Glutamatergic neuron (in vitro differentiated cells): Measurements from ENCODE around the gene MAGEA9. TPM values are rescaled to one million over a fixed set of nuclear protein-coding genes. Genes with fewer than 3 reads are reported as not detected.

ENCODE experiments used
- DNase-seq: peaks from one replicate; pipeline ENCODE4 v3.0.0; 2022
- H3K27ac Mint-ChIP-seq: one replicate; pipeline ENCODE4 v1.8.0; 2020; ENCODE audit warnings: mild to moderate bottlenecking, mixed read lengths, inconsistent platforms; ENCODE audit not compliant: unreplicated experiment
- H3K27me3 Mint-ChIP-seq: one replicate; pipeline ENCODE4 v1.8.0; 2020; ENCODE audit warnings: mild to moderate bottlenecking, moderate library complexity, mixed read lengths, inconsistent platforms; ENCODE audit not compliant: unreplicated experiment
- H3K36me3 Mint-ChIP-seq: one replicate; pipeline ENCODE4 v1.8.0; 2020; ENCODE audit warnings: mild to moderate bottlenecking, mixed read lengths, inconsistent platforms; ENCODE audit not compliant: unreplicated experiment
- H3K4me1 Mint-ChIP-seq: one replicate; pipeline ENCODE4 v1.8.0; 2020; ENCODE audit warnings: mild to moderate bottlenecking, low read depth, mixed read lengths, inconsistent platforms; ENCODE audit not compliant: unreplicated experiment
- H3K4me3 Mint-ChIP-seq: one replicate; pipeline ENCODE4 v1.8.0; 2020; ENCODE audit warnings: mild to moderate bottlenecking, mixed read lengths, inconsistent platforms; ENCODE audit not compliant: unreplicated experiment
- H3K9me3 Mint-ChIP-seq: one replicate; pipeline ENCODE4 v1.8.0; 2020; ENCODE audit warnings: mild to moderate bottlenecking, moderate library complexity, mixed read lengths, inconsistent platforms; ENCODE audit not compliant: unreplicated experiment
- total RNA-seq: library from RNA; stranded (reverse); fragmentation: NEBNext Ultra II Directional; extraction: Animal tissue kit (Norgen Biotek cat#: 25700); gene quantifications from one replicate; pipeline ENCODE4 v1.2.1, GENCODE V29; 2021; ENCODE audit not compliant: unreplicated experiment
- TF ChIP-seq, protein P1 (sequence below): fragments of 200-600 bp; sonication (generic); IDR thresholded peaks from one replicate; pipeline ENCODE4 v1.5.0; 2021; ENCODE audit not compliant: partially characterized antibody, unreplicated experiment

MAGEA9 gene
- total RNA-seq, 1 donor from 2014 or later: not detected

DNA sequence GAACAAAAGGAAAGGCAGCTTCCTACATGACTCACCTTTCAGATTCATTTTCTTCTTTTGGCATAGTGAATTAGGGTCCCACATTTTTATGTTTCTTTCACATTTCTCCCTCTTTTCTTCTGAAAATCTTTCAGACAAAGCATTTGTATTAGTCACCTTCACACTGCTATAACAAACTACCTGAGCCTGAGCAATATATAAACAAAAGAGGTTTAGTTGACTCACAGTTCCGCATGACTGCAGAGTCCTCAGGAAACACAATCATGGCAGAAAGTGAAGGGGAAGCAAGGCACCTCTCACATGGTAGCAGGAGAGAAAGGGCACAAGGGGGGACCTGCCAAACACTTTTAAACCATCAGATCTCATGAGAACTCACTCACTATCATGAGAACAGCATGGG, 36.9 kb downstream of the MAGEA9 start:
- H3K36me3 Mint-ChIP-seq: no peaks in the 10 kb centered on the region
- DNase-seq: no peak
- H3K27ac Mint-ChIP-seq: no peak overlapping the region
- peaks cover 3% of the 10 kb centered on the region for H3K9me3 Mint-ChIP-seq
- H3K4me1 Mint-ChIP-seq: no peaks in the 10 kb centered on the region
- no peaks in the 10 kb centered on the region for H3K27me3 Mint-ChIP-seq
- H3K4me3 Mint-ChIP-seq: no peak overlapping the region
- TF ChIP-seq, protein P1, sequence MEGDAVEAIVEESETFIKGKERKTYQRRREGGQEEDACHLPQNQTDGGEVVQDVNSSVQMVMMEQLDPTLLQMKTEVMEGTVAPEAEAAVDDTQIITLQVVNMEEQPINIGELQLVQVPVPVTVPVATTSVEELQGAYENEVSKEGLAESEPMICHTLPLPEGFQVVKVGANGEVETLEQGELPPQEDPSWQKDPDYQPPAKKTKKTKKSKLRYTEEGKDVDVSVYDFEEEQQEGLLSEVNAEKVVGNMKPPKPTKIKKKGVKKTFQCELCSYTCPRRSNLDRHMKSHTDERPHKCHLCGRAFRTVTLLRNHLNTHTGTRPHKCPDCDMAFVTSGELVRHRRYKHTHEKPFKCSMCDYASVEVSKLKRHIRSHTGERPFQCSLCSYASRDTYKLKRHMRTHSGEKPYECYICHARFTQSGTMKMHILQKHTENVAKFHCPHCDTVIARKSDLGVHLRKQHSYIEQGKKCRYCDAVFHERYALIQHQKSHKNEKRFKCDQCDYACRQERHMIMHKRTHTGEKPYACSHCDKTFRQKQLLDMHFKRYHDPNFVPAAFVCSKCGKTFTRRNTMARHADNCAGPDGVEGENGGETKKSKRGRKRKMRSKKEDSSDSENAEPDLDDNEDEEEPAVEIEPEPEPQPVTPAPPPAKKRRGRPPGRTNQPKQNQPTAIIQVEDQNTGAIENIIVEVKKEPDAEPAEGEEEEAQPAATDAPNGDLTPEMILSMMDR: no peak

DNA sequence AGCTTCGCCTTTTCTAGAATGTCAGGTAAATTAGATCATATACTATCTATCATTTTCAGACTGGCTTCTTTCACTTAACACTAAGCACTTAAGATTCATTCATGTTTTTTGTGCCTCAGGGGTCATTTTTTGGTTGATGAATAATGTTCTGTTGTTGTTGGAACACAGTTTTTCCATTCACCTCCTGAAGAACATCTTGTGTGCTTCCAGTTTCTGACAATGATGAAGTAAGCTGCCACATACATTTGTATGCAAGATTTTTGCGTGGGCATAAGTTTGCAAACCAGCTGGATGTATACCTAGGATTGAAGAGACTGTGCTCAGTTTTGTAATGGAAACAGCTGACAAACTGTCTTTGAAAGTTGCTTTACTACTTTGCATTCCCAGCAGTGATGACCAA, 37.6 kb downstream of the MAGEA9 start:
- H3K9me3 Mint-ChIP-seq: peaks cover 3% of the 10 kb centered on the region
- H3K4me3 Mint-ChIP-seq: no peak overlapping the region
- no peaks in the 10 kb centered on the region for H3K27me3 Mint-ChIP-seq
- no peaks in the 10 kb centered on the region for H3K4me1 Mint-ChIP-seq
- DNase-seq: no peak
- H3K36me3 Mint-ChIP-seq: no peaks in the 10 kb centered on the region
- no peak overlapping the region for H3K27ac Mint-ChIP-seq
- TF ChIP-seq, protein P1: no peak

DNA sequence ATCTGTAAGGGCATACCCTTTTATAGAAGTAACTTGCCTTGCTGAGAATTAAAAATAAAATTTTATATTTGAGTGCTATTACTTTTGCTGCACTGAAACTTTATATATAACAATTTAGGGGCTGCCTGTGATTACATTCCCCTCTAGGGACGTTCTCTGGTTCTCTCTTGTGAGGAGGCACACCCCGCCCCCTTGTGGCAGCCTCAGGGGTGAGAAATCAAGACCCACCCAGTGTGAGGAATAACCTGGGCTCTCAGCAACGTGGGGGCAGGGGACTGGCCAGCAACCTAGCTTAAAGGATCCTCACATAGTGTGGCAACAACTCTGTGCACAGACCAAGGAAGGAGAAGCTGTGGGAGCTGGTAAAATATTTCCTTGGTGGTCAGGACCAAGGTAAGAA, 43.7 kb downstream of the MAGEA9 start:
- peak; percentile 59 for DNase-seq
- H3K27me3 Mint-ChIP-seq: no peaks in the 10 kb centered on the region
- no peaks in the 10 kb centered on the region for H3K36me3 Mint-ChIP-seq
- H3K4me3 Mint-ChIP-seq: no peak overlapping the region
- TF ChIP-seq, protein P1: peak; percentile 22
- peaks cover 3% of the 10 kb centered on the region for H3K9me3 Mint-ChIP-seq
- no peak overlapping the region for H3K27ac Mint-ChIP-seq
- H3K4me1 Mint-ChIP-seq: peaks cover 8% of the 10 kb centered on the region

DNA sequence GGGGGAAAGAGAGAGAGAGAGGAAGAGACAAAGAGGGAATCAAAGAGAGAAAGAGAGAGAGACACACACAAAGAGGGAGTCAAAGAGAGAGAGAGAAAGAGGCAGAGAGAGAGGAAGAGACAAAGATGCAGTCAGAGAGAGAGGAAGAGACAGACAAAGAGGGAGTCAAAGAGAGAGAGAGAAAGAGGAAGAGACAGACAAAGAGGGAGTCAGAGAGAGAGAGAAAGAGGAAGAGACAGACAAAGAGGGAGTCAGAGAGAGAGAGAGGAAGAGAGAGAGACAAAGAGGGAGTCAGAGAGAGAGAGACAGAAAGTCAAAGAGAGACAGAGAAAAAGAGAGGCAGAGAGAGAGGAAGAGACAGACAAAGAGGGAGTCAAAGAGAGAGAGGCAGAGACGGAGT, 45.5 kb downstream of the MAGEA9 start:
- DNase-seq: no peak
- TF ChIP-seq, protein P1: no peak
- H3K36me3 Mint-ChIP-seq: no peaks in the 10 kb centered on the region
- H3K9me3 Mint-ChIP-seq: peaks cover 3% of the 10 kb centered on the region
- H3K4me1 Mint-ChIP-seq: peaks cover 9% of the 10 kb centered on the region
- H3K27ac Mint-ChIP-seq: no peak overlapping the region
- no peaks in the 10 kb centered on the region for H3K27me3 Mint-ChIP-seq
- H3K4me3 Mint-ChIP-seq: peak overlapping the region; percentile 34

DNA sequence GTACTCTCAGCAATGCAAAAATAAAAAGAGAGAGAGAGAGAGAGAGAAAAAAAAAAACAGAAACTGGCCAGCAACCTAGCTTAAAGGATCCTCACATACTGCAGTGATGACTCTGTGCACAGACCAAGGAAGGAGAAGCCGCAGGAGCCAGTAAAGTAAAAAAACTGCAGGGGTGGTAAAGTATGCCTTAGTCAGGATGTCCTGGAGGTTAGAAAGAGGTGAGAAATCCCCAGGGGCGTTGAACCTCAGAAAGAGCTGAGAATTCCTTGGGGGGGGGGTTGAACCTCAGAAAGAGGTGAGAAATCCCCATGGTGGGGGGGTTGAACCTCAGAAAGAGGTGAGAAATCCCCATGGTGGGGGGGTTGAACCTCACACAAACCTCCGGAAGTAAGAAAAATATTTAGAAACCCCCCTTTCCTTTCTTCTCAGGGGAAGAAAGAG, 48.0 kb downstream of the MAGEA9 start:
- Mint-ChIP-seq H3K9me3 (peaks cover under 1% of the 10 kb centered on the region), H3K27ac (peak overlapping the region; percentile 7), H3K4me1 (peaks cover 9% of the 10 kb centered on the region), H3K36me3 (no peaks in the 10 kb centered on the region), H3K27me3 (no peaks in the 10 kb centered on the region), H3K4me3 (peak overlapping the region; percentile 84)
- TF ChIP-seq, protein P1: no peak
- no peak for DNase-seq
